ENCODE measurements around the gene GRB10.

Gene GRB10

DNA sequence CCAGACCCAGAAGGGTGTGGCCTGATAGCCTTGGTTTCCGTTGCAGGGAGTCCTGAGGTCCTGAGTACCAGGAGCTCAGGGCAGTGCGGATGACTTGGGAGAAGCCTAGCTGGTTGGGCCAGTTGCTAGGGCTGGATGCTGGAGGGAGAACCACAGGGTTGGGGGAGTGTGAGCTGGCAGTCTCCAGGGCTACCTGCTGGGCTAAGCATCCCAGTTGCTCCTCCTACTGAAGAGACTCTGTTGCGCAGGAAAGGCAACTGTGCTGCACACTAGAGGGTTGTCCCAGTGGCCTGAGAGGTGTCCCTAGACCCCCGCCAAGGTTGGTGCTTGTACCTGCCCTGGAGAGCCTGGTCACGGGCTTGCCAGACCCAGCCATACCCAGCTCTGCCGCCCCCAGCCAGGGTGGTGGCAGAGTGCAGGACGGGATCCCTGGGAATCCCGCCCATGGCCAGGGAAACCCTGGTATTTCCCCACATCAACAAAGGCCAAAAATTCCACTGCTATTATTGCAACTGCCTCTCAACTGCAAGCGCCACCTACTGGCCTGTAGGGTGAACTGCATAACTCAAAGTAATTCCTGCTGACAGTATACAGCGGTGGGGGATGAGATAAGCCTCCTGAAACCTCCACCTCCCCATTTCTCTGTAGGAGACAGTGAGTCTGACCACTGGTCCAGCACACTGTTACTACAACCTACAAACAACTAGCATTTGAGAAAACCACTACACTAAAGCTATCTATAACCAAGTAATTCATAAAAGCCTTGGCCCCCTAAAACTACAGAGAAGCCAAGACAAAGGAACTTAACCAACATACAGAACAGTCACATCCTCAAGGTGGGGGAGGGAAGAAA lies 149.9 kb downstream of the GRB10 start:
- peak; percentile 23 for DNase-seq (ENCODE audit: low read depth)

DNA sequence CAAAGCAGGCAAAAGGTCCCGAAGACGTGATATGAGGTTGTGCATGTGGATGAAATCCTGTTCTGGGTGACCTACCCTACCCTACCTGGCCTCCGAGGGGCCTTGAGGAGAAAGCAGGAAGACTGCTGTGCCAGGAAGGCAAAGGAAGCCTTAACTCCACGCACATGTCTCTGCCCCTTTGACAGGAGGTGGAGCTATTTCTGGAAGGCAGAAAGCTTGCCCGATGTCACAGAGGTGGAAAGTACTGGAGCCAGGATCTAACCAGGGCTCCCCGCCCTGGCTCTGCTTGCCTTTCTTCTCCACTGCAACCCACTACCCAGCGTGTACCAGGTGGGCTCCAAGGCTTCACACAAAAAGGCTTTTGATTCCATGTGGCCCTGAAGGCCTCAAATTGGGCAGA lies 151.1 kb downstream of the GRB10 start:
- no peak for DNase-seq (ENCODE audit: low read depth)

DNA sequence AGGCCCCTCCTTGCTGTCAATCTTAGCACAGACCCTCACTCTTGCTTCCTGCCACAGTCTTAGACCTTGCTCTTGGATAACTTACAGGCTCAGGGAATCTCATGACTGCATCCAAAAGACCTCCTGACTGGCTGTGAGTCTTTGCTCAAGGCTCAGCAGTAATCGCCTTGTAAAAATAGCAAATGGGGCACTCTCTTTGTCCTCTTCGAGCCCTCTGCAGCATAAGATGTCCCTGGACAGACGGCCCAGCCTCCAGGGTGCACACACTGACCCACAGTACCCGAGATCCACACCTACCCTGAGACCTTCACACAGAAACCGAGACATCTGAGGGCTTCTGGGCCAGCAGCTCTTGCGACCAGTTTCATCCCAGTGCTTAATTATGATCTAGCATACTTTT lies 151.6 kb downstream of the GRB10 start:
- DNase-seq (ENCODE audit: low read depth), result no peak

DNA sequence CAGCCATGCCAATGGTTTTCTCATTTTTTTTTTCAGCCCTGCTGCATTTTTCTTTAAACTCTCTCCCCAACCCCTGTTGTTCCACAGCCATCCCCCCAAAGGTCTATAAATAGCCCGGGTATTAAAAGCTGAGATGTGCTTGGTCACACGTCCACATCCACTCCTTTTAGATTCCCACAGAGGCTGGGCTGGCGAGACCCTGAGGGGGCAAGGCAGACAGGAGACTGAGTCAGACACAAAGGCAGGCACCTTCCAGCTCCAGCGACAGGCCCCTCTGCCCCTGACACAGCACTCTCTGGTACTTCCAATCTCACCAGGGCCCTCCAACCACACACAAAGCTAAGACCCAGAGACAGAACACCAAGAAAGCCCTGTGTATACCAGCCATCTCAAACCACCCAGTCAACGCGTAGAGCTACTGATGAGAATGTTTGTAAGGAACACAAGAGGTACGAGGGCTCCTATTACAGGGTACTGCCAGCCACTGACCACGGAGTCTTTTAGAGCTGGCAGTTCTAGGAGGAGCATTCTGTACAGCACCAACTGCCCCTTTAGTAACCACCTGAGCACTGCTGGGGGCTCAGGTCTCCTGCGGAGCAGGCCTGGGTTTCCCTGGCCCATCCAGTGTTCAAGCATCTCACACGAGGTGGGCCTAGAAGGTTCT lies 153.3 kb downstream of the GRB10 start:
- no peak for DNase-seq (ENCODE audit: low read depth)

DNA sequence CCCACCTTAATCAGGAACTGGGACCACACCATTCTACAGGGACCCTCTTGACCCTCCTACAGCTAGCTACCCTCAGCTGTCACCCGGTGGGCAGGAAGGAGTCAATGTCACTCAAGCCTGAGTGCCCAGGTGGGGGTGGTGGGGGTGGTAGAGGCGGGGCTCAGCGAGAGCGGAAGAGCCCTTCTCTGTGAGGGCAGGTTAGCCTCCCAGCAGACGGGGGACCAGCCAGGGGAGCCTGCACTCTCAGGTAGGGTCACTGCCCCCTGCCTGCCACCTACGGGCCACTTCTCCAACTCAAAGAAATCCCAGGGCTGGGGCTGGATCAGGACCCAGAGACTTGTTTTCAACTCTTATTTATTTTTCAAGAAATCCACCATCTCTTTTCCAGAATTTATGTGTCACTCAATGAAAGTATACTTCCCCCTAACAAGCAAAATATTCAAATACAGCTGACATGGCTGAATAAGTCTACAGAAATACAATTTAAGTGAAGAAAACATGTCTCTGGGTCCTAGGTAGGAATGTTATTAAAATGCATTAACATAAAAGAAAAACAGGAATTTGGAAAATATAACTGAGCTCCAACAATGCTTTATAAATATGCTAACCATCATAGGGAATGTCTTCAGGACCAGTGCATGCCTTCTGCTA lies 154.1 kb downstream of the GRB10 start:
- DNase-seq (ENCODE audit: low read depth), result no peak

DNA sequence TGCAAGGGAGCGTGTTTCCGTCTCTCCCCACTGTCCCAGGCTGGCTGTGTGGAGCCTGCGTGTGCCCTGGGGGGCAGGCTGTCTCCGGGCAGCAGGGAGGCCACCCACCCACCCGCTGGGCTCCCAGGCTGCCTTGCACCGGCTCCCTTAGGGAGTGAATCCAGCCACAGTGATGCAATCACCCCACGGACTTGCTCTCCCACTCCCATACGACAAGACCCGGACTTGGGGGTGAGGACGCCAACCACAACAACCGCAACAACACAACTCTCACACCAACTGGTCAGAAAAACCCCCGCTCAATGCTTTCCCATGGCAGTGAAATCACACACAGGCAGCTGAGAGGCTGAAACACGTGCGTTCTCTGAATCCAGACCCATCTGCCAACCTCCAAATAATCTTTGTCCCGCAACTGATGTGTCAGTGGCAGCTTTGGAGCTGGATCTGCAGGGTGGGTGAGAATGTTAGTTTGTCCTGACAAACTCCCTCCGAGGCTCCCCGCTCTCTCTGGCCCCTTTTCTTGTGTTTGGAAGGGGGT lies 154.8 kb downstream of the GRB10 start:
- DNase-seq (ENCODE audit: low read depth), result no peak

DNA sequence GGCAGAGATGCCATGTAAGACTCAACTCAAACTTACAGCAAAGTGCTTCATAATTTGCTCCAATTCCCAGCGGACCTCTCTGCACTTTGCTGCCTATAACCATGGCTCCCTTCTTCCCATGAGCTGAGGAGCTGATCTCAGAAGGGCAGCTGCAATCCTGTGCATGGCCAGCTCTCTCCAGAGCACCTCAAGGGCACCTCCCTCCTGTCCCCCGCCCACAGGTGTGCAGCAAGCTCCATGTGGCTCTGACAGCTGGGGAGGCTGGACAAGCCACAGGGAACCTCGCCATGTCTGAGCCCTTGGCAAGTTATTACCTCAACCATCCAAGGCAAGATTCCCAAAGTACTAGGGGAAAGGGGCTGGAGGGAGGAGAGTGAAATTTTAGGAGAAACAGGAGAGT lies 156.4 kb downstream of the GRB10 start:
- DNase-seq (ENCODE audit: low read depth), result no peak

DNA sequence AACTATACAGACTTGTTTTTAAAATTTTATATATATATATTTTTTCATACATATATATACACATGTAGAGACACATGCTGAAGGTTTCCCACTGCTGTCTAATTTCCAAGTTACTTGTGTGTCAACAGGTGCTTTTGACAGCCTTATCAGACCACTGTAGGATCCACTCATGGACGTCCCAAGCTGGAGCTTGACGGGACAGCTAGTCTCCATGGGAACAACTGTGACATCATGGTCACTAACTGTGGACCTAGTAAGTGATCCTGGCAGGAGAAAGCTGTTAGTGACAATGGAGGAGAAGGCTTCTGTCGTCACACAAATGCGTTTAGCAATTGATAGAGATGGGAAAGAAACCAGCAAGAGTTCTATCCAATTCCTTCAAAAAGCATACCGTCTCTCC lies 157.3 kb downstream of the GRB10 start:
- DNase-seq (ENCODE audit: low read depth), result no peak

DNA sequence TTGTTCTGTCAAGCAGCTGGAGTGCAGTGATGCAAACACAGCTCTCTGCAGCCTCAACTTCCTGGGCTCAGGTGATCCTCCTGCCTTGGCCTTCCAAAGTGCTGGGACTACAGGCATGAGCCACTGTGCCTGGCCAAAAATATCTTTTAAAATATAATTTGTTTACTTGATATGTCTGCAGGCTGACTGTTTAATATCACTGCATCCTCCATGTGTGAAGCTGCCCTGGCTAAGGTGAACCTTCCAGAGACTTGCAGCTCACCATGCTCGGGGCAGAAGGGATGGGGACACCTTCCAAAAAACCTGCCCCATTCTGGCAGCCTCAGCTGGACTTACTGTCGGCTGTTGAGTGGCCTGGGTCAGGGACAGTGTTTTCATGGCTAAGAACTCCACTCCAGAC lies 159.9 kb downstream of the GRB10 start:
- DNase-seq (ENCODE audit: low read depth), result no peak

DNA sequence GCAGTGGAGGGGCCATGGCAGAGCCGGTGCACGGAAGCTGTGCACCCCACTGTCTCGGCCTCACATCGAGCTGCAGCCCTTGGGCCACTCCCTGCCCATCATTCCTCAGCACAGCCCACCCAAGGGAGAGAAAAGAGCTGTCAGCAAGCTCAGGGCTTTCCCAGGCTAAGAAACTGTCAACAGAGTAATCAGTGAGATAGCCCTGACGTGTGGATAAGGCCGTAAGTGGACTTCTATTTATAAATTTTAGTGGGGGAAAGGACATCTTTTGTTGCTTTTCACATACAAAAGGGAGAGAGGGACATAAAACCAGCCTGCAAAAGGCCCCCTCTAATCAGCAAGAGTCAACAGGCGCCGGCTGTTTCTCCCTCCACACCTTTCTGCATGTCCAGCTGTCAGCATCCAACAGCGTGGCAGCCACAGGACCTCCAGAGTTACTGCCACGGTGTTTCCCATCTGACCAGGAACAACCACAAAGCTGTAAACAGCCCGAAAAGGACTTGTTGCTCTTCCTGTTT lies 160.7 kb downstream of the GRB10 start:
- DNase-seq (ENCODE audit: low read depth), result no peak

DNA sequence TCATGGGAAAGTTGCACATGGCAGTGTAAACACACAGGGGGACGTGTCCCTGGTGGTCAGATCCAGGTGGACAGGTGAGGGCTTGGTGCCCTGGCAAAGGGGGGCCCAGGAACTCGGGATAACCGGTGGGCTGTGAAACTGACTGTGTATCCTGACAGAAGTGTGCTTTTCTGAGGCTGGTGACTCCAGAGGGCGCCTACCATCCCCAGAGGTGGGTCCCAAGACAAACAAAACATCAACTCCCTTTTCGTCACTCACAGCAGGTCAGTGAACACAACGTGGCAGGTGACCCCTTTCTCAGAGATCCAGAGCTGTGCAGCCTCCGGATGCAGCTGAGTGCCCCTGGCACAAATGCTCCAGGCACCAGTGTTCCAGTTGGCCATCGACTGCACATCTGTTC lies 161.5 kb downstream of the GRB10 start:
- DNase-seq (ENCODE audit: low read depth), result no peak

DNA sequence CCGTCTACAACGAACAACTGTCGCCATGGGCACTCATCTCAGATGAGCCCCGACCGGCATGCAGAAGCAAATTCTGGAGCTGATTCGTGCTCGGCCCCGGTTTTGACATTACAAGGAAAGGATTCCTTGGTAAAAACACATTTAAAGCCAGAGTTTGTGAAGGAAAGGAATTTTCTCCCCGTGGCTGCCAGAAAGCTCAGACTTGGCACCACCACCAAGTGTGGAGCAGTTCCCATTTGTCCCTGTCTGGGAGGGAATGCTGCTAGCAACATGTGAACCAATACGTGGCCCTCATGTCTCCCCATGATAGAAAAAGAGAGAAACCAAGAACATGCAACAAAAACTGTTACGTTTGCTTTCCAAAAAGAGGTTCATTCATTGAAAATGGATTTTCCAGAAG lies 162.3 kb downstream of the GRB10 start:
- no peak for DNase-seq (ENCODE audit: low read depth)

DNA sequence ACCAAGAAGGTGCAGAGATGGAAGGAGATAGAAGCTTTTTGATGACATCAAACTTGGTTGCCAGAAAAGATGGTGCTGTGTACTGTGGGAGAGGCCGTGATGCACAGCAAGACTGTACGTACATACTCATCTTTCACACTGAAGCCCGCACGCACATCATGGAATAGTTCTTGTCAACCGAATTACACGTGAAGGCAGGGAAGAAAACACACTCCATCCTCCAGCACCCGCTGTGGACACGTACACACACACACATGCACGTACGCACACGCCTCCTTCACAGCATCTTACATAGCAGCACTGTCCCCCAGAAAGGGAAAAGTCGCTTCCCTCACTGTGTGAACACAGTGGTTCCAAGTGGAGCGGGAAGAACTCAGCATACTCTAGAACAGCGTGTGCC lies 163.0 kb downstream of the GRB10 start:
- DNase-seq (ENCODE audit: low read depth), result no peak

DNA sequence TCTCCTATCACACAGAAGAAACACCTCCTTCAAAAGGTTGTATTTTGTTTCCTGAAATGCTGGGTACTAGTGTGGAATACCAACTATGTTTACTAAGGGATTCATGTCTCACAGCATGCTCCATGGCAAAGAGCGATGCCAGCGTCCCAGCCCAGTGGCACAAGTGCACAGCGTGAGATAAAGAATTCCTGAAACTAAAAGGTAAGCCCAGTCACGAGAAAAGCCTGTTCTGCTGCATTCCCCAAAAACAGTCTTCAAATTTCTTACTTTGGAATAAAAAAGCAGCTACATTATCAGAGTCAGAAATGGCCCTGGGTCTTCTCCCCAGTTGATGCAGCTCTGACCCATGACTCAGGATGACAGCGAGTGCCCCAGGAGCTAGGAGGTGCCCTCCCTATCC lies 164.4 kb downstream of the GRB10 start:
- DNase-seq (ENCODE audit: low read depth), result no peak

DNA sequence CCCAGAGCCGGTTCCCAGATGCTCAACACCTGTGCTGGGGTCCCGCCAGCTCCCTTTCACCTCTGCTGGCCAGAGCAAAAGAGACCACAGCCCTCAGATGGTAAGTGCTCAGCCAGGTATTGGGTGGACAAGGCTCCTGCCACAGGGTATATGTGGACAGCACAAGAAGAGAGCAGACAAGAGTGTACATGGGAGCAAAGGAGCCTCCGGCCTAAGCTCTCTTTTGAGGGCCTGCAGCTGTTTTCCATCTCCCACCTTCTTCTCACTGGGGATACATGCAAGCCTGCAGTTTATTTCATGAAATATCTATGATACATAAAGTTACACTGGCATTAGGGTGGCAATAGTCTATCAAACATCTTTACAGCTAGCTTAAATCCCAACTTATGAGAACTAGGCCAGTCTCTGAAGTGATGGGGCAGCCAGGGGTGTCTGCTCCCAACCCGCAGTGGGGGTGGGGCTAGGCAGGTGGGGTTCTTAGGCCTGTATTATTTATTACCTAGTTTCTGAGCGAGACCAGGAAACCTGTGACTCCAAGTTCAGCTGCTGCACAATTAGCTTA lies 167.1 kb downstream of the GRB10 start:
- DNase-seq (ENCODE audit: low read depth), result no peak

DNA sequence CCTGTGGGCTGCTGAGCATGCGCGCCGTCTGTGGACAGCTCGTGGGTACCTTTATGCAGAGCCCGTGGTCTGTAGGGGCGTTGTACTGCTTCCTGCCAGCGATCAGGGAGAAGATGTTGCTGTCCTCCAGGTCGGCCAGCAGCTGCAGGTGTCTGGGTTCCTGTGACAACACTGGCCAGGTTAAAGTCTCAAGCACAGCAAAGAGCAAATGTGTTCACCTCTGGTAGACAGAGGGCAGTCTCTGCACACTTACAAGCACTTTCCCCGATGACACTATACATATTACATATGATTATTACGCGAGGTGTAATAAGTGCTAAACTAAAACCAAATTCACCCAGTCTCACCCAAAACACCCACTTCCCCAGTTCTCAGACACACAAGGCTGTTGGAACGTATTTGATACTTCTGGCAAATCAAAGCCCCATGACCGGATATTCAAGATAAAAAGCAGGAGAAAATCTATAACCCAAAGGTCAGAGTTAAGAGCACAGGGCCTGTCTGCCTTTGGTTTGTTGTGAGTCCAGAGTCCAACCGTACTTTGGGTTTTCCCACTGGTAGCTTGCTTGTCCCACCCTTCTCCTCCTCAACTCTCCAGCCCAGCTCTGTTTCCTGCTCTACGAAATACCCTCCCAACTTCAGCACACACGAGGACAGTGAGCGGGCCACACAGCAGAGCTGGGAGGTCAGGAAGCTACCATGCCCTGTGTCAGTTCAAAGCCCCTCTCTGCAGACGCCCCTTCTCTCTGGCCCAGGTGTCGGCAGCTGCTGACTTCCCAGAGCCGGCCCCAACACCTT lies 167.8 kb downstream of the GRB10 start:
- no peak for DNase-seq (ENCODE audit: low read depth)

DNA sequence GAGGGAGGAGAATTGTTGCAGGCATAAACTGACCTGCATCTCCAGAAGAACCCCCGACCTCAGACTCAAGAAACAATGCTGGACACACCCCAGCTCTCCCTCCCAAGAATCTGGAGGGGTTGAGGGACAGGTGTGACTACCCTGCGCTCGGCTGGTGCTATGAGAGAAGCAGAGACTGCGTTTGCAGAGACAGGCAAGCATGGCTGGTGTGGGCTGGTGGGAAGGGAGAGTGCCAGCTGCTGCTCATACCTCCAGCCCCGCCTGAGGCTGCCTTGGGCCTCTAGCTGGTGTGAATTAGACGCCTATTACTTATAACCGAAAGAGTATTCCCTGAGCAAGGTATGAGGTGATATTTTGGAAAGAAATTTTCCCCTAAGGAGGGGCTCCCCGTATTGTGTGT lies 169.2 kb downstream of the GRB10 start:
- DNase-seq (ENCODE audit: low read depth), result no peak

DNA sequence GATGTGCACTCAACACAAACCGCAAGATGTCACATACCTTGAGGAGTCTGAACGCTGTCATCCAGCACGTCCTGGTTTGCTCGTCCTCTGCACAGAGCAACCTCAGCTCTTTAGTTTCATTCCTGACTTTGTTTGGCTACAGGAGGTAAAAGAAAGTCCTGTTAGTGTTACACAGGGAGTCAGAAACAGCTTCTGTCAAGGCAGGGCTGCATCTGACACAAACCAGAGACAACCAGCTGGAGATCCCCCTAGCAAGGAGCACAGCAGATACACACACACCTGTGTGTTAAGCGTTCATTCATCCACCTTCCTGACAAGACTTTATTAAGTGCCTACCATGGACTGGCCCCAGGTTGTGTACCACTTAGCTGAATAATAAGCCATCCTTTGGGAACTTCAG lies 170.0 kb downstream of the GRB10 start:
- DNase-seq (ENCODE audit: low read depth), result no peak

DNA sequence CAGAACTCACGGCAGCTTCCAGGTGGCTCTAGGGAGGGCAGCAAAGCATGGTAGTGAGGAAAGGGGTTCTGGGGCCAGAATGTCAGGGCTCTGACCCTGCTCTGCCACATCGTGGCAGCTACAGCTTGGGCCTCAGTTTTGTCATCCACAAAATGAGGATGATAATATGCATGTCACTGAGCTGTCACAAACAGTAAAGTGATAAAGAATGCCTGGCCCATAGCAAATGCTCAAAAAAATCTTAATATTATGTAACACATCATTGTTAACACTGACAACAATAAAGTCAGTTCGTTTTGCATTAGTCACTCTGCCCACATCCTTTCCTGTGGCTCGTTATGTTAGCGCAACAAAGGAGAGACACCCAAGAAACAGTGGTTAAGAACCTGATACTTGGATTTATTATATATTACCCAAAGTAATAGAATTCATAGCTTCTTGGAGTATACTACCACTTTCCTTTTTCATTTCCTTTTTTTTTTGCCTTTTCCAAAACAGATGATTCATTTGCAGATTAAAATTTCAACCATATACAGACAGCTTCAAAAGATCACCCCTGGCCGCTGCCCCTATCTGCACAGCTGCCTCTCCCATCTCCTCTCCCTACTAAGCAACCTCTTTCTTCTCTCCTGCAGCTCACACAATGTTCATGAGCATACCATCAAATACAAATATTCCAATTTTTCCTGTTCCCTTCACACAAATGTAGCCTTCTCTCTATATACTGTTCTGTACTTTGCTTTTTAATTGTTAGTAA lies 172.0 kb downstream of the GRB10 start:
- peak; percentile 34 for DNase-seq (ENCODE audit: low read depth)

DNA sequence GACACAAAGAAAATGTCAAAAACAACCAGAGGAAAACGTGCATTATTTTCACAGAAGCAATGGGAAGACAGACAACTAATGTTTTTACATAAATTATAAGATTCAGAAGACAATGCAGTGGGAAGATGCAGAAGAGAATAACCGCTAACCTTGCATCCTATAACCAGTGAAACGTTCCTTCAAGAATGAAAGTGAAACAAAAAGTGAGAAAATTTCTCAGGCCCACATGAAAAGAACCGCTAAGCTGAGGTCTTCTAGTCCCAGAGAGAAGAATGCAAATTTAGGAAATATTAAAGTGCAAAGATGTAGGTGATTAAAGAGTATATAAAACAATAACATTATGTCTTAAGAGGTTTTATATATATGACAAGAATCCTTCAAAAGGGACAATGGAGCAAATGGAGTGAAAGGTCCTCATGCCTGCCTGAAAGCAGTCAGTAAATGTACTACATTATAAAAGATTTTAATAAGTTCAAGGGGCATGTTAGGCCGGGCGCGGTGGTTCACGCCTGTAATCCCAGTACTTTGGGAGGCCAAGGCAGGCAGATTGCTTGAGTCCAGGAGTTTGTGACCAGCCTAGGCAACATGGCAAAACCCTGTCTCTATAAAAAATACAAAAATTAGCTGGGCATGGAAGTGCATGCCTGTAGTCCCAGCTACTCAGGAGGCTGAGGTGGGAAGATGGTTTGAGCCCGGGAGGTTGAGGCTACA lies 174.3 kb downstream of the GRB10 start:
- DNase-seq (ENCODE audit: low read depth), result no peak

Measured in activated T-cell treated with anti-CD3 and anti-CD28 coated beads for 24 hours (primary cell).